HK-2 (cell line): ENCODE measurements around the gene FEM1C.

Experiments used
- DNase-seq: peaks from one replicate; pipeline ENCODE4 v3.0.0-alpha.2; 2018; ENCODE audit not compliant: unreplicated experiment

The FEM1C gene

DNA sequence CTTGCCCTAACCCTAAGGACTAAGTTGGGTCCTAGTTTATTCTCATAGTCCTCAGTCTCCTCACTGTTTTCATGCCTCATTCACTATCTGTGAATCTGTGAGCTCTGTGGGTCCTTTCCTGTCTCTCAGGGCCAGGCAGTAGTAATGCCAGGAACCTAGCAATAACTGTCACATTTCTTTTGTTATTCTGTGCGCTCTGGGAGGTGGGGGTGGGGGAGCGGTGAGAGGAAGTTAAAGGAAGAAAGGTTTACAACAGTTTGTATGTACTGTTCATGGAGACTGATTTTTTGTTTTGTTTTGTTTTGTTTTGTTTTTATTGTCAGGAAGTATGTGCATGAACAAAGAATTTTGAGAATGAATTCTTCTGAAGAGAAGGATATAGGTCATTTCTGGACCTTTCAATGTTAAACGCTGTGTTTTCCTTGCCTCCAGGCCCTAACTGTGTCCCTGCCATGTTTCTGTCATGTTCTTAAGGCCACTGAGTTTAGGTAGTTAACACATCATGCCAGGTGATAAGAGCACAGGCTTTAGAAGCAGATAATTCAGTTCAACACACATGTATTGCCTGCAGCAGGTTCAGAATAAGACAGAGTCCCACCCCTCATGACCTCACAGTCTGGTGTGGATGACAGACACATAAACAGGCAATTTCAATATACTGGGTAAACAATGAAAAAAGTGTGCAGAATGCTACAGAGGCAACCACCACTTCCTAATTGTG, 13.3 kb upstream of the FEM1C start:
- no peak for DNase-seq

DNA sequence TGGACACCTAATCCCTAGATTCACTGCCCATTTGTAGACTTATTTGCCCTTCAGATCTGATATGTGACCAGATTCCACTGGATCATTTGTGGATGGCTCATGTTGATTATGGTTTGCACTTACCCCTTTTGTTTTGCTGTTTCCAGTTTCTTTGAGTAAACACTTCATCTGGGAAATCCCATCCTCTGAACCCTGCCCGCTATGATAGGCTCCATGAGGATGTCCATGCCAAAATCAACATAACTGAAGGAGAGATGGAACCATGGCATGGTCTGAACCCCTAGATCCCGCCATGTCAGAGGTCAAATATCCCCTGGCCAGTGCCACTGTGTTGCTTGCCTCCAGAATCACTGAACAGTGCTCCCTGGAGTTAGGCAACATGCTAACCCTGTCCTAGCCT, 11.7 kb upstream of the FEM1C start:
- no peak for DNase-seq

DNA sequence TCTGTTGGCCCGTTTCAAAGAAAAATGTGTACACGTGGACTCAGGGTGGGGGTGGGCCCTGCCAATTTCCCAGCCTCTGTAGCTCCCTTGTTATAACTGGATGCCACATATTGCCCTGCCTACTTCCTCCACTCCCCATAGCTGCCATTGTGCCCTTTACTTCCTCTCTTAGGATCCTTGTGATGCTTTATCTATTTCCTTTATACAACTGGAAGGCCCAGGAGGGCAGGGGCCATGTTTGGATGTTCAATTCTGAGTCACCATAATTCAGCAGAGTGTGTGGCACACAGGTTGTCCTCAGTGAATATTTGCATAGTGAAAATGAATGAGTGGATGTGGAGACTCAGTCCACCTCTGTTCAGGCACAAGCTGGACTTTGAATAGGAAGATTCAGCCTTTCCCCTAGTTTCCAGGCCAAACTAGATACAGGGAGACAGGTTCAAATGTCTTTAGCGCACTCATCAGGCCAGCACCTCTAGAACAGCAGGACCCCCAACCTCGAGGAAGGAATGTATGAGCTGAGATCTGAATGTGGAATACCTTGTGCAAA, 10.6 kb upstream of the FEM1C start:
- no peak for DNase-seq

DNA sequence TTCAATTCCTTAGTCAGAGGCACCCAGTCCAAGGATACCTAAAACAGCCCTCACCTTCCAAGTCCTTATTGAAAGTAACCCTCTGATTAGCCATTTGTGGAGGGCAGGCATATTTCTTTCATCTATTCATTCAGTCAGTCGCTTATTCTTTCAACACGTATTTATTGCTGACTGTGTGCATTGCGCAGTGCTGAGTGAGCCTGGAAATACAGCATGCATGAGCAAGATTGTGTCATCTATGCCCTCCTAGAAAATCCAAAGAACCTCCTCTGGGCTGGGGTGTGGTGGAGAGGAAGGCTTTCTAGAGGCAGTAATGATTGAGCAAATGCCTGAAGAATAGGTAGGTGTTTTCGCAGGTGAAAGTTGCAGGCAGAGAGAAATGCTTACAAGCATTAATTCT, 8.5 kb upstream of the FEM1C start:
- DNase-seq, result no peak

DNA sequence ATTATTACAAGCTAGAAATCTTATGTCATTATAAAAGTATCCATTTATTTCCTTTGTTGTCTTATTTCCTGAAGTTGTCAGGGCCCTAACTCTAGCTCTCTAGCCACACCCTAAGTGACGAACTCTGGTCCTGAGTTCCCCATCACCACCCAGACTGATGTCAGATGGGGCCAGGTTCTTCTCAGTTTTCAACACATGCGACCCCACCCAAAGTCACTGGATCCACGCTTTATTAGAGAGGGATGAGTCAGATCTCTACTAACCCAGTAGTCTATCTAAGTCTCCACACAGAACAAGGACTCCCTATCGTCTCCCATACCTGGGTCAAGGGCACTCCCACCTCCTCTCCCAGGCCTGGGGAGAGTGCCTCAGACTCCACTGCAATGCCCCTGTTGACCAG, 6.8 kb upstream of the FEM1C start:
- no peak for DNase-seq

DNA sequence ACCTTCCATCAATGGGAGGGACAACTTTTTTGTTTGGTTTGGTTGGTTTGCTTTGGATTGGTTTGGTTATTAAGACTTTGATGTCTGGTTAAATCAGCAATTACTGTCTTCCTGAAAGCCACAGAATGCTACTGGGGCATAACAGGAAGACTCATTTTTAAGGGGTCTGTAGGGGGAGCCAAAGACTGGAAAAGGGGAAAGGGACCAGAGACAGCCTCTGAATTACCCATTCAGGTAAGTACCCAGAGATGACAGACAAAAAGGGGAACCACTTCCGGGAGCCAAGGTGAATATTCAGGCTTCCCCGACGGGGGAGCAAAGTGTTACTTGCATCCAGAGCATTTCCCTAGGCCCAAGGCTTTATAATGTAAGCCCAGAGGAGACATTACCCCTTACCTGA, 4.6 kb upstream of the FEM1C start:
- DNase-seq, result no peak

DNA sequence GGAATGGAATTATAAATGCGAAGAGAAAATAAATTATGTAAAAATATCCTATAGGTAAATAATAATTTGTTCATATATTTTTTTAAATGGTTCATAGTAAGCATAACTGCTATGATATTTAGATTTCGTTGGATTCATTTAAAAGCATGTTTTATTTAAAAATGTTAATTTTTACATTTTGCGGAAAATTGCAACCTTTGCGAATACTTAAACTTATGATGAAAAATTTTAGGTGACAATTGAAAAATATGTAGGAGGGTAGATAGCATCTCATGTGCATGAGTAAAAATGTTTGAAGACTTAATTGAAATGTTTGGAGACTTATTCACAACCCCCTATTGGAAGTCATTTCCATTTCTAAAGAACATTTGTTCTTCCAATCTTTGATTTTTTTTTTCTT, 4.1 kb upstream of the FEM1C start:
- DNase-seq, result no peak

DNA sequence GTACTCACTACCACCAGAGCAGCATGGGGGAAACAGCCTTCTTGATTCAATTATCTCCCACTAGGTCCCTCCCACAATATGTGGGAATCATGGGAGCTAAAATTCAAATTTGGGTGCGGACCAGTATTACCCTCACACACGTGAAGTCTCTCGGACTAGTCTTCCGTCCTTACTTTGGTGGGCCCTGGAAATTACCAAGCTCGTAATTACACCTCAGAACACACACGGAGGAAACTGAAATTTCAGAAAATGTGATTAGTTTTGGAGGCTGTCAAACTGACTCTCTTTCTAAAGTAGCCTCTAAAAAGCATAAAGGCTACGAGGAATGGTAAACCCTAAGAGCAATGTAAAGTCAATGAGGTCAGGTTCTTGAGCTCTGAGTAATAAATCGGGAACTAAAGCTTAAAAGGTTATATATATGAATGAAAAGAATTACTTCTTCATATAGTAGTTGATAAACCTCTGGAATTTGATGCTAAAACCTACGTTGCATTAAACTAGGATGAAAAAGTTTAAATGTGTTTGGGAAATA, 842 bp upstream of the FEM1C start:
- no peak for DNase-seq

DNA sequence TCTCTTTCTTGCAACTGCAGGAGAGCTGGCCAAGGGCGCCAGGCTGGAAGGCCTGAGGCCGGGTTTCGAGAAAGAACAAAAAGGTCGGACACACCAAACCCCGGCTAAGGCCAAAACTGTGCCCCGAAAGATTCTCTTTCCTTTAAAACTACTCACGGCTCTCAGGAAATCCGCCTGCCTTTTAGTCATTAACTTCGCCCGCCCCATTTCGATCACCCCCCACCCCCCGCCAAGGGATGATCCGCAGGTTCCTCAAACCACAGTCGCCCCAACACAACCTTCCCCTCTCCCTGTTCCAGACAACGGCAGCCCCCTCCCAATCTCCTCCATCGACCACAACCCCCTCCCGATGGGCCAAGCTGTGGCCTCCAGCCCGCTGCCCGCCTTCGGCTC, 536 bp downstream of the FEM1C start:
- DNase-seq, result peak; percentile 56

DNA sequence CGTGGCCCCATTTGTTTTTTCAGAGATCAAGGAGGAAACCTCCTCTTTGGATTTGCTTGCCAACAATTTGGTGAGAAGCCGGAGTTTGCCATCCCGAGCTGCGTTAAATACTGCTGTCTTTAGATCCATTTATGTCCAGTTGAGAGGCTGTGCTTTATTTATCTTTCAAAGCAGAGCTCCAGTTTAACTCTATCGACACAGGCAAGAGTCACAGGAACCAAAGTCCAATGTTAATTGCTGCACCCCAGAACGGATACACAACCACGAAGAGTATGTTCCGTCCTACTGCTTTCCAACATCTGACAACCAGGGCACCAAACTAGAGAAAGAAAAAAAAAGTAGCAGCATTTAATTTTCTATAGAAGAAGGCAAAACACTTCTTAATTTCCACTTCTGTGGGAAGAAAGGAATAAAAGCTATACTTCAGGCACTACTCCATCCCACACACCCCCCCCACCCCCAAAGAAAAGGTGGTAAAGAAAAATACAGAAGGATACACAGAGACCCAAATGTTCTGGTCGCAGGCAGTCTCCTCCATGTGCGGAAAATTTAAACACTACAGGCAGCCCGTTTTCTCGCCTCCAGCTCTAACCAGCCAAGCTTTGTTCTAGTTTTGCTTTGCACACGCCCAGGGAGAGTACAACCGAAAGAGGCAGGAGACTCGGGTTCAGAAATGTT, 1.1 kb downstream of the FEM1C start:
- DNase-seq, result no peak

DNA sequence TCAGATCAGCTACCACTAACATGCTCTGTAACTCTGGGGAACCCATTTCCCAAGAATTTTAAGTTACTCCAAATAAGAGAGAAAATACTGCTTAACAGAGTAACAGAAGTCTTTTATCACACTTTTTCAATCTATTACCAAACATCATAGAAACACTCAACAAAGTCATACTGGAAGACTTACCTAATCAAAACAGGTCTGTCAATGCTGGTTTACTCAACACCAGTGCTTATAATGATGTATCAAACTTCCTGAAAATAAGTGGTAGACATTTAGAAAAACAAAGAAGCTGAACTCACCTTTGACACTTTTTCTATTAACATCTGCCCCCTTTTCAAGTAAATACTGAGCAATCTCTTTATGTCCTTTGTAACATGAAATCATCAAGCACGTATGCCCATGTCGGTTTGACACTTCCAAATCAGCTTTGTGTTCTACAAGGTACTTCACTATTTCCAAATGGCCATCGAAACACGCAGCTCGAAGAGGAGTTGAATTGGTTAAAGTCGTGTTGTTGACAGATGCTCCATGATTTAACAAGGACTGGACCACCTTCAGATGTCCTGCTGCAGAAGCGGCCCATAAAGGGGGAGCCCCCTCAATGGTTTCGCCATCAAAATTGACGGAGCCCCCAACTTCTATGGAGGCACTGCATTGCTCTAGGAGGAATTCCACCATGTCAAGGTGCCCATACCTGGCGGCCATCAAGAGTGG, 1.8 kb downstream of the FEM1C start:
- DNase-seq, result no peak

DNA sequence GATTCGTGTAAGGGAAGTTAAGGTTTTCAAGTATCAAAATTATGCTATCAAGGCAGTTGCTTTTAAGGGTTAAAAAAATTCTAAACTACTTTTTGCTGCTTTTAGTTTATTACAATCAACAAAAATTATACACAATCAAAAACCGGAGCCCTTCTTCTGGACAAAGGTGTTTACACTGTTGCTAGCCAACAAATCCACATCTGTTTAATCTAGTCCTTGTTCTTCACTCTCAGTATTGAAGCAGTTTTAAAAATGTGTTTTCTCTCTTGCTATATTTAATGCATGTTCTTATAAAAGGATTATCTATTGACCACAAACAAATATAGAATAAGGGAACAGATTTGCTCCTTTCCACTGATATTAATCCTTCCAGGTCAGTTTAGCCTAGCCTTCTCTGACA, 2.5 kb downstream of the FEM1C start:
- DNase-seq, result no peak

DNA sequence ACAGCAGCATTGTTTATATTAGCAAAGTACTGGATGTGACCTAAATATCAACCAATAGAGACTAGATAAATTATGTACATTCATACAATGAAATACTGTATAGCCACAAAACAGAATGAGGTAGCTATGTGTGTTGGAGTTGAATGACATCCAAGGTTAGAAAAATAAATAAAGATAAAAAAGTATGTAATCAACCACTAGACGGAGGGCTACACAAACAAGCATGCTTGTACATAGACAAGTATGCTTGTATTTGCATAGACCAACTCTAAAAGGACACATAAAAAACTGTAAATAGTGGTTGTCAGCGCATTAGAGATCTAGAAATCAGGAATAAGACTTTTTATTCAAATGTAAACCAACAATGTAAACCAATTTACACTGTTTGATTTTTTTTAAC, 3.0 kb downstream of the FEM1C start:
- DNase-seq, result no peak

DNA sequence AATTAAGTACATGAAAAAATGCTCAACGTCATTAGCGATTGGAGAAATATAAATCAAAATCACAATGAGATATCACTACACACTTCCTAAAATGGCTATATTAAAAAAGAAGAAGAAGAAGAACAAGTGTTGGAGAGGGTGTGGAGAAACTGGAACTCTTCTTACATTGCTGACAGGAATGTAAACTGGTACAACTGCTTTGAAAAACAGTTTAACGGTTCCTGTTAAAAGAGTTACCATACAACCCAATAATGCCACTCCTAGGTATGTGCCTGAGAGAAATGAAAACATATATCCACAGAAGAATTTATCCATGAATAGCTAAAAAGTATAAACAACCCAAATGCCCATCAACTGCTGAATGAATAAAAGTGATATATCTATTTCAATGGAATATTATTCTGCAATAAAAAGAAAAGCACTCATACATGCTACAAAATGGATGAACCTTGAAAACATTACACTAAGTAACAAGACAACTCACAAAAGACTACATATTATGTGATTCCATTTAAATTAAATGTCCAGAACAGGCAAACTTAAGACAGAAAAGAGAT, 9.0 kb downstream of the FEM1C start:
- no peak for DNase-seq

DNA sequence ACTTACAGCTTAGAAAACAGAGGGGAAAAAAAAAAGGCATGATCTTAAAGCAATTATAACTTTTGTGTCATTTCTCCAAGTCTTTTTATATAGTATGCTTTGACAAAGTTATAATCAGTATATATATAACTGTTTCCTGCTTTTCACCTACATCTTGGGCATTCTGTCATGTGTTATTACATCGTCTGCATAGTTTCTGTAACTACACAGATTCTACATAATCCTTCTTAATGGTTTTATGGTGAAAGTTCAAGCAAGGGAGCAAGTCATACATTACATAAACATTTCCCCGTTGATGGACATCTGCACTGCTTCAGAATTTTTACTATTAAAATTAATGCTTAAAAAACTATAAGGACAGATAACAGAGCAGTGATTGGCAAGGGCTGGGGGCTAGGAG, 12.1 kb downstream of the FEM1C start:
- no peak for DNase-seq

DNA sequence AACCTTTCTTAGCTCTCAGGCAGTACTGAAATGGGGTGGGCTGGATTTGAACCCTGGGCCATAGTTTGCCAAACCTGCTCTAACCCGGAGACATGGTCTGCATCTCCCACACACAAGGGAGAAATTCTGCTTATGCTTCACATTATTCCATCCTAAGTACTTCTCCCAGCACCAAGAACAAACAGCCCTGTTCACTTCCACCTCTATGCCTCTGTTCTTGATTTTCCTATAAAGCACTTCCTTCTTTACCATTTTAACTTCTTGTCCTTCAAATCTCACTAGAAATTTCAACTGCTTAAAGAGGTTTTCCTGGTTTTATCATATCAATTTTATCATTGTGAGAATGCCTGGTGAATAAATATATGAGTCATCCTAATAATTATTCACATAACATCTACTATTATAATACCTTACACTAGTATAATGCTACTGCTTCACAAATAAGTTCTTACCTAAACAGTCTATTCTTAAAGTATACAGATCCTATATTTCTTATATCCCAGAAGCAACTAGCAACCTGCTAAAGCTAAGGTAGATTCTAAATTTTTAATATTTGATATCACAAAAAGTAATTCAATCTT, 12.7 kb downstream of the FEM1C start:
- DNase-seq, result no peak

DNA sequence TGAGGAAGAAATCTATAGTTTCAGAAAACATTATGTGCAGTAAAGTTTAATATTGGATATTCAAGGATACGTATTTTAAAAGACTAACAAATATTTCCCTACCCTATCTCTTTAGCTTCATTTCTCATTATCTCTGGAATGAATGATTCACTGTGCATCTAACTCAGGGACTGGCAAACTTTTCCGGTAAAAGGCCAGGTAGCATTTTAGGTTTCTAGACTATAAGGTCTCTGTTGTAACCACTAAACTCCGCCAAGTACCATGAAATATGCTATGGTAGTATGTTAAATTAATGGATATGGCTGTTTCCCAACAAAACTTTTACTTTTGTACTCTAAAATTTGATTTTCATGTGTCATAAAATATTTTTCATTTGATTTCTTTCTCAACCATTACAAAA, 13.2 kb downstream of the FEM1C start:
- no peak for DNase-seq

DNA sequence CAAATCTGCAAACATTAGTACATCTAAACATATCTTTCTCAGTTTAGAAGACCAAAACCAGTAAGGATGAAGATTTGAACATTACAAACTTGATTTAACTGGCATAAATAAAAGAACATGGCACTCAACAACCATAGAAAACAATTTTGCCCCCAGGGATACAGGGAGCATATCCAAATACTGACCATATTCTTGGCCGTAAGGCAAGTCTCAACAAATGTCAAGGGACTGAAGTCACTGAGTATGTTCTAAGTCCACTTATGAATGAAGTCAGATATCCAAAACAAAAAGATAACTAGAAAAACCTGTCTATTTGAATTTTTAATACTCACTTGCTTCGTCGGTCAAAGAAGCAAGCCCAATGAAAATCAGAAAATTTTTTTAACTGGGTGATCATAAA, 14.1 kb downstream of the FEM1C start:
- no peak for DNase-seq

DNA sequence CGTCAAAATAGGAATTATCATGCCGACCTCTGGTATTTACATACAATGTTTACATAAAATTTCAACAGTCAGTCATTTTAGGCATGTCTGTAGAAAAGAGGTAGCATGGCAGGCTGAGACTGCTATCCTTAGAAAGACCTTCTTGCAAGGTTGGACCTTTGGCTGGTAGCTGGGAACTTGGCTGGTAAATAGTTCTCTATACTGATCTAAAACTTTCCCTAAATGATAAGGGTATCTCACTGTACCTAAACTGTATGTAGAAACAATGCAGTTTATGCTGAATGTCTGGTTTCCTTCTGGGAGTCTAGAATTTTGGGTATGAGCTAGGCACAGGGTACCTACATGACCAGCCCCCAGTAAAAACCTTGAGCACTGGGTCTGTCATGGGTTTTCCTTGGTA, 18.0 kb downstream of the FEM1C start:
- no peak for DNase-seq

DNA sequence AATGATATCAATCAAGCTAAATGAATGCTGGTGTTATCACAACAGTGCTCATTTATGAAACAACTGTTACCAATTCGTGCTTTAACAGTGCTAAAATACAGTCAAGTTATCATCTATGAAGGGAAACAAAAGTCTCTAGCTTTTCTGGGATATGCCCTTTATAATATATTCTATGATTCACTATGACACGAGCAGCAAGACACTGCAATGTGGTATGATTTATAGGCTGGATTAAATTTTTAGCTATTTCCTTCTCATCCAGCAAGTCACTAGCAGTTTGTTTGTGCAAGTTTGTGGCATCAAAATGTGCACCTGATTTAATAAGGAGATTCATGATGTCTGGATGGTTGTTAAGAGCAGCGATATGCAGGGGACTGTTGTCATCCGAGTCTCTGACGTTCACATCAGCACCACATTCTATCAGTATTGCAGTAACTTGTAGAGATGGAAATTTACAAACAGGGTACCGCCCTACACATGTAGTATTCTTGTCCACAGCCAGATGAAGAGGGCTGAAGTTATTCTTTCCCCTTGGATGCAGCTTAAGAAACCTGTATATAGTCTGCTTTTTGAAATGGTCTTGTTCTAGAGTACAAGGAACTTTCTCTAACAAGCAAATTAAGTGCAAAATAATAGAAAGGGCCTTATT, 20.3 kb downstream of the FEM1C start:
- no peak for DNase-seq

DNA sequence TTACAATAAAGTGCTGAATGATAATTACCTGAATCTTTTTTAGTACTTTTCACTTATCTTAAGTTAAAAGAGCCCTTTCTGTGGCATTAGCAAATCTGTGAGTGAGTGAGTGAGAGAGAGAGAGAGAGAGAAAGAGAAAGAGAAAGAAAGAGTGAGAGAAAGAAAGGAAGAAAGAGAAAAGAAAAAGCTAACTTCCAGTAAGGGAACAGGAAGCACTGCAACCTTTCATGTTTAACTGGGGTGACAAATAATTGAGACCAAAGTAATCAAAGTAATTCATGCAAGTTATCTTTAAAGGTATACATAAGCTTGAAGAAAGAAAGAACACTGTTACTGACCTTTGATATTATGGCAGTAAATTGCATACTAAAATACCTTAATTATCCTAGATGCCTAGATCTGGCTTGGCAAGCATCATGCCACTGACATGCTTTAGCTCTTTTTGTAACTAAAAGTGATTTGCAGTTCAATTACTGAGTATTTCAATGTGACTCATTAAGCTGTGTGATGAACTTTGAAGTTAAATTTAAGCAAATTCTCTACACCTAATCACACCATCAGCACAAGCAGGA, 21.7 kb downstream of the FEM1C start:
- no peak for DNase-seq
